HG02610 (cell line): ENCODE results near the gene FAR2.
A peak's percentile ranks its signal among the peaks of the same experiment; 100 is the strongest.
"Not testable (repeated sequence)": the region's sequence is repeated elsewhere in the genome, so short reads cannot be mapped to it uniquely, and the experiment has no call there.

ENCODE experiments used
- ATAC-seq: cut with Tn5 transposase; IDR thresholded peaks from one replicate; pipeline ENCODE4 v1.9.1; 2021; ENCODE audit warnings: mild to moderate bottlenecking, moderate library complexity; ENCODE audit not compliant: unreplicated experiment

Gene FAR2

GRCh38 chr12:29316752-29317151 lies 167.7 kb downstream of the FAR2 start:
- ATAC-seq = no peak

- ATAC-seq = peak; percentile 100
Observed at GRCh38 chr12:29317556-29318363, 168.7 kb downstream of the FAR2 start.

- no peak for ATAC-seq
Observed at GRCh38 chr12:29320295-29321085, 171.4 kb downstream of the FAR2 start.

- ATAC-seq = no peak
Observed at GRCh38 chr12:29322157-29322556, 173.1 kb downstream of the FAR2 start.

- ATAC-seq = no peak
Observed at GRCh38 chr12:29329411-29329810, 180.3 kb downstream of the FAR2 start.

- ATAC-seq = no peak
Observed at GRCh38 chr12:29333178-29333577, 184.1 kb downstream of the FAR2 start.

GRCh38 chr12:29334937-29335336 lies 185.9 kb downstream of the FAR2 start:
- no peak for ATAC-seq

GRCh38 chr12:29337325-29337724 lies 188.2 kb downstream of the FAR2 start:
- no peak for ATAC-seq

GRCh38 chr12:29343022-29343799 lies 194.1 kb downstream of the FAR2 start:
- ATAC-seq = no peak

GRCh38 chr12:29346769-29347421 lies 197.8 kb downstream of the FAR2 start:
- no peak for ATAC-seq

GRCh38 chr12:29350080-29350479 lies 201.0 kb downstream of the FAR2 start:
- no peak for ATAC-seq

GRCh38 chr12:29354954-29355353 lies 205.9 kb downstream of the FAR2 start:
- ATAC-seq = no peak

GRCh38 chr12:29365091-29365490 lies 216.0 kb downstream of the FAR2 start:
- ATAC-seq = no peak

GRCh38 chr12:29374012-29374411 lies 224.9 kb downstream of the FAR2 start:
- no peak for ATAC-seq

GRCh38 chr12:29374913-29375312 lies 225.8 kb downstream of the FAR2 start:
- peak; percentile 37 for ATAC-seq

- ATAC-seq = peak; percentile 28
Observed at GRCh38 chr12:29376118-29376517, 227.0 kb downstream of the FAR2 start.

GRCh38 chr12:29380536-29381523 lies 231.8 kb downstream of the FAR2 start, which contains the start of gene ERGIC2:
TSS of gene ERGIC2 (minus strand) at chr12:29381172. CDS start at chr12:29371633, 9,539 bp downstream.
- ATAC-seq = peak; percentile 96

GRCh38 chr12:29382251-29382650 lies 233.2 kb downstream of the FAR2 start:
- no peak for ATAC-seq

GRCh38 chr12:29385194-29385593 lies 236.1 kb downstream of the FAR2 start:
- not testable (repeated sequence) for ATAC-seq
